Activated B cell treated with CpG ODN at 0.5 μM for 24 hours (primary cell): ENCODE data around the gene SERPINB12. TPM values are rescaled to one million over a fixed set of nuclear protein-coding genes. Genes with fewer than 3 reads are reported as not detected.

Experiments
- ATAC-seq: fragments of 200-7000 bp; cut with Tn5 transposase; one replicate; pipeline ENCODE4 v1.10.0; 2021; ENCODE audit warnings: low read depth, mild to moderate bottlenecking, moderate library complexity
- CTCF ChIA-PET: fragments of 350-600 bp; sonication (Branson Sonifier 250); formaldehyde crosslinking; loops from one replicate; lab custom pipeline; 2021; ENCODE audit warnings: antibody characterized with exemption; lab: Charles Lee
- POLR2A ChIA-PET: fragments of 350-600 bp; sonication (Branson Sonifier 250); formaldehyde crosslinking; loops from one replicate; lab custom pipeline; 2021; ENCODE audit warnings: antibody characterized with exemption; lab: Charles Lee
- DNase-seq: peaks from one replicate; pipeline ENCODE4 v3.0.0; 2022
- H3K27ac Mint-ChIP-seq: one replicate; pipeline ENCODE4 v1.8.0; 2020; ENCODE audit warnings: mixed read lengths
- H3K27me3 Mint-ChIP-seq: one replicate; pipeline ENCODE4 v1.8.0; 2021; ENCODE audit warnings: mixed read lengths
- H3K36me3 Mint-ChIP-seq: one replicate; pipeline ENCODE4 v1.8.0; 2021; ENCODE audit warnings: low read depth, mixed read lengths
- H3K4me1 Mint-ChIP-seq: one replicate; pipeline ENCODE4 v1.8.0; 2021; ENCODE audit warnings: mixed read lengths
- H3K4me3 Mint-ChIP-seq: one replicate; pipeline ENCODE4 v1.8.0; 2020; ENCODE audit warnings: mild to moderate bottlenecking, mixed read lengths
- H3K9me3 Mint-ChIP-seq: one replicate; pipeline ENCODE4 v1.8.0; 2020; ENCODE audit warnings: mixed read lengths
- intact Hi-C: fragments of 100-400 bp; cut with micrococcal nuclease; formaldehyde crosslinking; loops from one replicate; pipeline ENCODE4 v1.15.1; 2024
- total RNA-seq: library from RNA; stranded (reverse); gene quantifications from 2 replicates; pipeline ENCODE4 v1.2.3, GENCODE V29; 2022
- TF ChIP-seq, protein P1 (sequence below): fragments of 200-600 bp; IDR thresholded peaks from one replicate; pipeline ENCODE4 v1.8.0; 2022; ENCODE audit warnings: antibody characterized with exemption, mild to moderate bottlenecking

SERPINB12 gene
- total RNA-seq, 1 donor from 2014 or later: not detected

- TF ChIP-seq, protein P1, sequence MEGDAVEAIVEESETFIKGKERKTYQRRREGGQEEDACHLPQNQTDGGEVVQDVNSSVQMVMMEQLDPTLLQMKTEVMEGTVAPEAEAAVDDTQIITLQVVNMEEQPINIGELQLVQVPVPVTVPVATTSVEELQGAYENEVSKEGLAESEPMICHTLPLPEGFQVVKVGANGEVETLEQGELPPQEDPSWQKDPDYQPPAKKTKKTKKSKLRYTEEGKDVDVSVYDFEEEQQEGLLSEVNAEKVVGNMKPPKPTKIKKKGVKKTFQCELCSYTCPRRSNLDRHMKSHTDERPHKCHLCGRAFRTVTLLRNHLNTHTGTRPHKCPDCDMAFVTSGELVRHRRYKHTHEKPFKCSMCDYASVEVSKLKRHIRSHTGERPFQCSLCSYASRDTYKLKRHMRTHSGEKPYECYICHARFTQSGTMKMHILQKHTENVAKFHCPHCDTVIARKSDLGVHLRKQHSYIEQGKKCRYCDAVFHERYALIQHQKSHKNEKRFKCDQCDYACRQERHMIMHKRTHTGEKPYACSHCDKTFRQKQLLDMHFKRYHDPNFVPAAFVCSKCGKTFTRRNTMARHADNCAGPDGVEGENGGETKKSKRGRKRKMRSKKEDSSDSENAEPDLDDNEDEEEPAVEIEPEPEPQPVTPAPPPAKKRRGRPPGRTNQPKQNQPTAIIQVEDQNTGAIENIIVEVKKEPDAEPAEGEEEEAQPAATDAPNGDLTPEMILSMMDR: no peak
- ChIA-PET POLR2A (no interaction called here), CTCF (no interaction called here)
- no peak for ATAC-seq
- no peak for DNase-seq
- Mint-ChIP-seq H3K4me3 (no peak overlapping the region), H3K27ac (no peak overlapping the region), H3K9me3 (no peaks in the 10 kb centered on the region), H3K36me3 (no peaks in the 10 kb centered on the region), H3K4me1 (no peaks in the 10 kb centered on the region), H3K27me3 (peaks cover 10% of the 10 kb centered on the region)
- intact Hi-C loops: no loop called here
Observed at GRCh38 chr18:63545000-63545399, 2.8 kb downstream of the SERPINB12 start.

- no peak overlapping the region for H3K4me3 Mint-ChIP-seq
- POLR2A ChIA-PET: no interaction called here
- no peaks in the 10 kb centered on the region for H3K4me1 Mint-ChIP-seq
- H3K36me3 Mint-ChIP-seq: no peaks in the 10 kb centered on the region
- TF ChIP-seq, protein P1: no peak
- CTCF ChIA-PET: interaction anchor here (1.0 kb wide), 1 partner anchor 31 kb away, joined by 3 read pairs; no protein-coding TSS in a partner anchor
- peaks cover 3% of the 10 kb centered on the region for H3K27me3 Mint-ChIP-seq
- H3K27ac Mint-ChIP-seq: no peak overlapping the region
- DNase-seq (no peak), ATAC-seq (no peak)
- no peaks in the 10 kb centered on the region for H3K9me3 Mint-ChIP-seq
- intact Hi-C loops: no loop called here
Observed at GRCh38 chr18:63550068-63550467, 7.9 kb downstream of the SERPINB12 start.

DNA sequence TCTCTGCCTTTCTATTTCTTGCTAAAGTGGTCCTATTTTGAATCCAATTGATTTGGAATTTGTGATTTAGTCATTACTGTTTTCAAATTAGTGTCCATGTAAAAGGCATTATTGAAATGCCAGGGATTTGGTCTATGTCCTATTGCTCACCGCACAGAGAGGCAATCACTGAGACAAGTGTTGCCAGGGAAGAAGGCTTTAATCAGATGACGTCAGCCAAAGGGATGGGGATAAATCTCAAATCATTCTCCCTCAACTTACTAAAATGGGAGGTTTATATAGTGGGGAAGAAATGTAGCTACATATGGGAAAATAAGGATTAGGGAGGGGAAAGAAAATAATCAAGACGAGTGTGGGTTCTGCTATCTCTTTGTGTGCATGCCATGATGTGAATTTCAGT is 9.6 kb downstream of the SERPINB12 start:
- Mint-ChIP-seq H3K27ac (no peak overlapping the region), H3K9me3 (no peaks in the 10 kb centered on the region), H3K36me3 (no peaks in the 10 kb centered on the region), H3K27me3 (peaks cover 2% of the 10 kb centered on the region), H3K4me1 (no peaks in the 10 kb centered on the region), H3K4me3 (no peak overlapping the region)
- ChIA-PET POLR2A (no interaction called here), CTCF (no interaction called here)
- no peak for DNase-seq
- TF ChIP-seq, protein P1: no peak
- ATAC-seq: no peak
- intact Hi-C loops: no loop called here

- Mint-ChIP-seq H3K27ac (no peak overlapping the region), H3K27me3 (peaks cover 2% of the 10 kb centered on the region), H3K9me3 (no peaks in the 10 kb centered on the region), H3K36me3 (no peaks in the 10 kb centered on the region), H3K4me3 (no peak overlapping the region), H3K4me1 (no peaks in the 10 kb centered on the region)
- ChIA-PET CTCF (no interaction called here), POLR2A (no interaction called here)
- no peak for DNase-seq
- TF ChIP-seq, protein P1: no peak
- ATAC-seq: no peak
- intact Hi-C loops: no loop called here
Observed at GRCh38 chr18:63552581-63552980, 10.4 kb downstream of the SERPINB12 start.

GRCh38 chr18:63553081-63553480 is 10.9 kb downstream of the SERPINB12 start:
- ChIA-PET POLR2A (no interaction called here), CTCF (no interaction called here)
- DNase-seq (no peak), ATAC-seq (no peak)
- Mint-ChIP-seq H3K4me1 (no peaks in the 10 kb centered on the region), H3K27me3 (peaks cover 2% of the 10 kb centered on the region), H3K36me3 (no peaks in the 10 kb centered on the region), H3K4me3 (no peak overlapping the region), H3K9me3 (no peaks in the 10 kb centered on the region), H3K27ac (no peak overlapping the region)
- intact Hi-C loops: no loop called here
- TF ChIP-seq, protein P1: no peak
